HepG2 (cell line): Measurements from ENCODE around the gene IL4I1. TPM values are rescaled to one million over a fixed set of nuclear protein-coding genes. Genes with fewer than 3 reads are reported as not detected.
A peak's percentile ranks its signal among the peaks of the same experiment; 100 is the strongest.

ENCODE experiments used
- ARHGAP35 ChIP-seq: sonication (generic); formaldehyde crosslinking; IDR thresholded peaks from 2 replicates; pipeline ENCODE4 v1.9.0; 2022; ENCODE audit warnings: mild to moderate bottlenecking, inconsistent platforms, moderate library complexity, missing genetic modification reagents, borderline replicate concordance
- FIP1L1 ChIP-seq: fragments of 200-400 bp; formaldehyde crosslinking; IDR thresholded peaks from 2 replicates; pipeline ENCODE4 v1.6.1; 2018; ENCODE audit warnings: low read depth, mild to moderate bottlenecking, low read length, moderate library complexity, borderline replicate concordance; ENCODE audit not compliant: insufficient read depth
- HNF1B ChIP-seq: sonication (generic); formaldehyde crosslinking; IDR thresholded peaks from 2 replicates; pipeline ENCODE4 v1.5.1; 2020; ENCODE audit warnings: mild to moderate bottlenecking, moderate library complexity, missing genetic modification reagents
- KDM1A ChIP-seq: IDR thresholded peaks from 2 replicates; pipeline ENCODE4 v1.6.1; 2016; ENCODE audit warnings: missing compliant biosample characterization
- KMT2B ChIP-seq: IDR thresholded peaks from 2 replicates; pipeline ENCODE4 v1.6.1; 2016; ENCODE audit warnings: missing genetic modification reagents, missing compliant biosample characterization
- MTA1 ChIP-seq: sonication (generic); formaldehyde crosslinking; IDR thresholded peaks from 2 replicates; pipeline ENCODE4 v1.4.0; 2020; ENCODE audit warnings: missing genetic modification reagents, mild to moderate bottlenecking, borderline replicate concordance
- NFYB ChIP-seq: sonication (generic); formaldehyde crosslinking; IDR thresholded peaks from 2 replicates; pipeline ENCODE4 v1.4.0; 2020; ENCODE audit warnings: missing genetic modification reagents
- PCBP2 ChIP-seq: fragments of 200-400 bp; formaldehyde crosslinking; optimal IDR thresholded peaks from 2 replicates; pipeline ENCODE3; 2018; ENCODE audit warnings: low read length, low read depth; ENCODE audit not compliant: poor library complexity, severe bottlenecking
- RAD51 ChIP-seq: fragments of 450-650 bp; IDR thresholded peaks from 2 replicates; pipeline ENCODE4 v1.6.1; 2016; ENCODE audit warnings: borderline replicate concordance
- SMARCE1 ChIP-seq: fragments of 450-650 bp; IDR thresholded peaks from 2 replicates; pipeline ENCODE4 v1.6.1; 2017; ENCODE audit warnings: borderline replicate concordance
- ZNF12 ChIP-seq: sonication (generic); formaldehyde crosslinking; IDR thresholded peaks from 2 replicates; pipeline ENCODE4 v1.5.0; 2020; ENCODE audit warnings: missing genetic modification reagents
- ZNF850 ChIP-seq: sonication (generic); formaldehyde crosslinking; conservative IDR thresholded peaks from 2 replicates; pipeline ENCODE4 v1.9.0; 2021; ENCODE audit warnings: mild to moderate bottlenecking, missing genetic modification reagents
- polyA plus RNA-seq, 8 experiments: library from polyadenylated mRNA; depleted of rRNA in 3 of 8; stranded (reverse) in 7 of 8; unstranded in 1 of 8; fragments of >200 nt; fragmentation: Illumina TruSeq in 4 of 8; extraction: Trizol in 4 of 8; gene quantifications; 2 replicates each; pipeline versions ENCODE4 v1.2.1 to v1.2.3, GENCODE V29; 2011 to 2016; ENCODE audit warnings: low read depth in 4 of 8, missing spikeins in 1 of 8, mixed read lengths in 1 of 8; ENCODE audit not compliant: insufficient read depth in 1 of 8
- total RNA-seq, 5 experiments: library from RNA; depleted of rRNA; stranded (reverse); fragments of >200 nt; fragmentation: Illumina TruSeq; extraction: Trizol; gene quantifications; 2 replicates each; pipeline ENCODE4 v1.2.3, GENCODE V29; 2016; ENCODE audit warnings: low read depth in 1 of 5
- TF ChIP-seq, protein P1 (sequence below): sonication (generic); formaldehyde crosslinking; IDR thresholded peaks from 2 replicates; pipeline ENCODE4 v1.5.0; 2020; ENCODE audit warnings: missing genetic modification reagents, mild to moderate bottlenecking, borderline replicate concordance
- TF ChIP-seq, protein P2 (sequence below): sonication (generic); formaldehyde crosslinking; IDR thresholded peaks from 2 replicates; pipeline ENCODE4 v1.4.0; 2020; ENCODE audit warnings: missing genetic modification reagents
- TF ChIP-seq, protein P3 (sequence below): sonication (generic); formaldehyde crosslinking; IDR thresholded peaks from 2 replicates; pipeline ENCODE4 v1.4.0; 2020; ENCODE audit warnings: mild to moderate bottlenecking, missing genetic modification reagents
- TF ChIP-seq, protein P4 (sequence below): sonication (generic); formaldehyde crosslinking; IDR thresholded peaks from 2 replicates; pipeline ENCODE4 v1.8.0; 2022; ENCODE audit warnings: mild to moderate bottlenecking, missing genetic modification reagents, moderate library complexity
- TF ChIP-seq, protein P5 (sequence below): sonication (generic); formaldehyde crosslinking; IDR thresholded peaks from 2 replicates; pipeline ENCODE4 v1.5.1; 2020; ENCODE audit warnings: missing genetic modification reagents, mild to moderate bottlenecking, borderline replicate concordance

The IL4I1 gene
- total and polyA plus RNA-seq, 2 of the 13 experiments (the other 11 are each of a cell fraction or from before 2014, with no cell fraction given) = not detected

DNA sequence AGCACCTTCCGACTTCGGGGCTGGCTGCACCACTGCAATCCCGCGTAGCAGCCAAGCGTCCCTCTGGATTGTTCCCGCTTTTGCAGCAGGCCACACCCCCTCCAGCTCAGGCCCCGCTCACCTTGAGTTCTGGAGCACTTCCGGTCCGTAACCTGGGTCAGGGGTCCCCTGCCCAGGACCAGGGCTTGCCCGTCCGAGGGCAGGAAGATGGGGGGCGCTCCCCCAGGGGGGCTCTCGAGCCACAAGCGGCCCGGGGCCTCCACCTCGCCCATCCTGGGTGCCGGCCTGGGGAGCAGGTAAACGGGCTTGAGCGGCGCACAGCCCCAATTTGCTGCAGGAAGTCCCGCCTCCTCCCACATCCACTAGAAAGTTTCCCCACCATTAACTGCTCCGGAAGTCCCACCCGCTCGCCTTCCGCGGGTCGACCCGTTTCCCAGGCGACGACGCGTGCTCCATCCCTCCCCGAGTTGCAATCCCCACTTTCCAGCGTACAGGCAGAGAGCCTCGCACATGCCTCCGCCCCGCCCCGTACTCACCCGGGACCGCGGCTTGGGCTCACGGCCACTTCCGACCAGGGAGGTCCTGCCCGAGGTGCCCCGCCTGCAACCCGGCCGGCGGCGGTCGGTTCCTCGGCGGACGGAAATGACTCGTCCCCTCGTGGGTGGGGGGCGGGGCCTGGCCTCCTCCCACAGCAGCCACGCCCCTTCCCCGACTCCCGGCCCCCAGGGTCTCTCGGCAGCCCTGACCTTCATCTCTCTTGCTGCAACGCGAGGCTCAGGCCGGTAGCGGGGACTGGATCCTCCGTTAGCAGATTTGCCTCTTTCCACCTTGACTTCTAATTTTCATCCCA lies 29.5 kb downstream of the IL4I1 start, which contains the start of gene PNKP (continued):
- no peak; the same call in 1 of the 2 replicates for TF ChIP-seq KMT2B (CRISPR knock-in tag)
- TF ChIP-seq ZNF850 (CRISPR knock-in tag) = 0 out of 2 replicates have a peak, but pooled peaks have one; percentile 17
- TF ChIP-seq HNF1B (CRISPR knock-in tag) = peak; percentile 49
- TF ChIP-seq NFYB (CRISPR knock-in tag) = peak; percentile 78
- peak; percentile 46; the same call in 1 of the 2 replicates for TF ChIP-seq ARHGAP35 (CRISPR knock-in tag)
- TF ChIP-seq, protein P1, sequence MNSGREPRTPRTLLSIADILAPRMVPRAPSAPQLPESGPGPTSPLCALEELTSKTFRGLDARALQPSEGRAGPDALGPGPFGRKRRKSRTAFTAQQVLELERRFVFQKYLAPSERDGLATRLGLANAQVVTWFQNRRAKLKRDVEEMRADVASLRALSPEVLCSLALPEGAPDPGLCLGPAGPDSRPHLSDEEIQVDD (CRISPR knock-in tag) = peak; percentile 28; the same call in 1 of the 2 replicates
- no peak for TF ChIP-seq PCBP2
- TF ChIP-seq, protein P2, sequence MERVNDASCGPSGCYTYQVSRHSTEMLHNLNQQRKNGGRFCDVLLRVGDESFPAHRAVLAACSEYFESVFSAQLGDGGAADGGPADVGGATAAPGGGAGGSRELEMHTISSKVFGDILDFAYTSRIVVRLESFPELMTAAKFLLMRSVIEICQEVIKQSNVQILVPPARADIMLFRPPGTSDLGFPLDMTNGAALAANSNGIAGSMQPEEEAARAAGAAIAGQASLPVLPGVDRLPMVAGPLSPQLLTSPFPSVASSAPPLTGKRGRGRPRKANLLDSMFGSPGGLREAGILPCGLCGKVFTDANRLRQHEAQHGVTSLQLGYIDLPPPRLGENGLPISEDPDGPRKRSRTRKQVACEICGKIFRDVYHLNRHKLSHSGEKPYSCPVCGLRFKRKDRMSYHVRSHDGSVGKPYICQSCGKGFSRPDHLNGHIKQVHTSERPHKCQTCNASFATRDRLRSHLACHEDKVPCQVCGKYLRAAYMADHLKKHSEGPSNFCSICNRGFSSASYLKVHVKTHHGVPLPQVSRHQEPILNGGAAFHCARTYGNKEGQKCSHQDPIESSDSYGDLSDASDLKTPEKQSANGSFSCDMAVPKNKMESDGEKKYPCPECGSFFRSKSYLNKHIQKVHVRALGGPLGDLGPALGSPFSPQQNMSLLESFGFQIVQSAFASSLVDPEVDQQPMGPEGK (CRISPR knock-in tag) = peak; percentile 77
- no peak for TF ChIP-seq RAD51
- TF ChIP-seq KDM1A = no peak
- TF ChIP-seq SMARCE1 = no peak
- TF ChIP-seq, protein P3, sequence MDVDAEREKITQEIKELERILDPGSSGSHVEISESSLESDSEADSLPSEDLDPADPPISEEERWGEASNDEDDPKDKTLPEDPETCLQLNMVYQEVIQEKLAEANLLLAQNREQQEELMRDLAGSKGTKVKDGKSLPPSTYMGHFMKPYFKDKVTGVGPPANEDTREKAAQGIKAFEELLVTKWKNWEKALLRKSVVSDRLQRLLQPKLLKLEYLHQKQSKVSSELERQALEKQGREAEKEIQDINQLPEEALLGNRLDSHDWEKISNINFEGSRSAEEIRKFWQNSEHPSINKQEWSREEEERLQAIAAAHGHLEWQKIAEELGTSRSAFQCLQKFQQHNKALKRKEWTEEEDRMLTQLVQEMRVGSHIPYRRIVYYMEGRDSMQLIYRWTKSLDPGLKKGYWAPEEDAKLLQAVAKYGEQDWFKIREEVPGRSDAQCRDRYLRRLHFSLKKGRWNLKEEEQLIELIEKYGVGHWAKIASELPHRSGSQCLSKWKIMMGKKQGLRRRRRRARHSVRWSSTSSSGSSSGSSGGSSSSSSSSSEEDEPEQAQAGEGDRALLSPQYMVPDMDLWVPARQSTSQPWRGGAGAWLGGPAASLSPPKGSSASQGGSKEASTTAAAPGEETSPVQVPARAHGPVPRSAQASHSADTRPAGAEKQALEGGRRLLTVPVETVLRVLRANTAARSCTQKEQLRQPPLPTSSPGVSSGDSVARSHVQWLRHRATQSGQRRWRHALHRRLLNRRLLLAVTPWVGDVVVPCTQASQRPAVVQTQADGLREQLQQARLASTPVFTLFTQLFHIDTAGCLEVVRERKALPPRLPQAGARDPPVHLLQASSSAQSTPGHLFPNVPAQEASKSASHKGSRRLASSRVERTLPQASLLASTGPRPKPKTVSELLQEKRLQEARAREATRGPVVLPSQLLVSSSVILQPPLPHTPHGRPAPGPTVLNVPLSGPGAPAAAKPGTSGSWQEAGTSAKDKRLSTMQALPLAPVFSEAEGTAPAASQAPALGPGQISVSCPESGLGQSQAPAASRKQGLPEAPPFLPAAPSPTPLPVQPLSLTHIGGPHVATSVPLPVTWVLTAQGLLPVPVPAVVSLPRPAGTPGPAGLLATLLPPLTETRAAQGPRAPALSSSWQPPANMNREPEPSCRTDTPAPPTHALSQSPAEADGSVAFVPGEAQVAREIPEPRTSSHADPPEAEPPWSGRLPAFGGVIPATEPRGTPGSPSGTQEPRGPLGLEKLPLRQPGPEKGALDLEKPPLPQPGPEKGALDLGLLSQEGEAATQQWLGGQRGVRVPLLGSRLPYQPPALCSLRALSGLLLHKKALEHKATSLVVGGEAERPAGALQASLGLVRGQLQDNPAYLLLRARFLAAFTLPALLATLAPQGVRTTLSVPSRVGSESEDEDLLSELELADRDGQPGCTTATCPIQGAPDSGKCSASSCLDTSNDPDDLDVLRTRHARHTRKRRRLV (CRISPR knock-in tag) = peak; percentile 66; the same call in 1 of the 2 replicates
- TF ChIP-seq FIP1L1 = no peak
- 0 out of 2 replicates have a peak, but pooled peaks have one; percentile 25 for TF ChIP-seq ZNF12 (CRISPR knock-in tag)
- TF ChIP-seq, protein P4, sequence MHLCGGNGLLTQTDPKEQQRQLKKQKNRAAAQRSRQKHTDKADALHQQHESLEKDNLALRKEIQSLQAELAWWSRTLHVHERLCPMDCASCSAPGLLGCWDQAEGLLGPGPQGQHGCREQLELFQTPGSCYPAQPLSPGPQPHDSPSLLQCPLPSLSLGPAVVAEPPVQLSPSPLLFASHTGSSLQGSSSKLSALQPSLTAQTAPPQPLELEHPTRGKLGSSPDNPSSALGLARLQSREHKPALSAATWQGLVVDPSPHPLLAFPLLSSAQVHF (CRISPR knock-in tag) = peak; percentile 64; the same call in 1 of the 2 replicates
- peak; percentile 56; the same call in 1 of the 2 replicates for TF ChIP-seq MTA1 (CRISPR knock-in tag)
- TF ChIP-seq, protein P5, sequence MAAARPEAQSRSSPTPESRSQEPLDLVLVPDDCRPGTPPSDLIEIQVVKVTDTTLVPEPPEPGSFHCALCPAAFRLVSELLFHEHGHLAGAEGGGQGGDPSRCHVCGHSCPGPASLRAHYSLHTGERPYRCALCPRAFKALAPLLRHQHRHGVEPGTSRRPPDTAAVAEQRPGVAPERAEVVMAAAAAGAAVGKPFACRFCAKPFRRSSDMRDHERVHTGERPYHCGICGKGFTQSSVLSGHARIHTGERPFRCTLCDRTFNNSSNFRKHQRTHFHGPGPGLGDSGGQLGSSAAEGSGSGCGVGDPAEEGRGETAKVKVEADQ (CRISPR knock-in tag) = peak; percentile 79; the same call in 1 of the 2 replicates
